Hematopoietic multipotent progenitor cell treated with erythropoietin and hydrocortisone succinate and interleukin-3 and kit ligand, for 8 days (in vitro differentiated cells): ENCODE measurements around the gene INCA1.

Source experiments
- DNase-seq: peaks from one replicate; pipeline ENCODE4 v3.0.0-alpha.2; 2015

INCA1 gene

GRCh38 chr17:4947411-4948165 is 49.7 kb downstream of the INCA1 start:
- DNase-seq = peak; percentile 61

DNA sequence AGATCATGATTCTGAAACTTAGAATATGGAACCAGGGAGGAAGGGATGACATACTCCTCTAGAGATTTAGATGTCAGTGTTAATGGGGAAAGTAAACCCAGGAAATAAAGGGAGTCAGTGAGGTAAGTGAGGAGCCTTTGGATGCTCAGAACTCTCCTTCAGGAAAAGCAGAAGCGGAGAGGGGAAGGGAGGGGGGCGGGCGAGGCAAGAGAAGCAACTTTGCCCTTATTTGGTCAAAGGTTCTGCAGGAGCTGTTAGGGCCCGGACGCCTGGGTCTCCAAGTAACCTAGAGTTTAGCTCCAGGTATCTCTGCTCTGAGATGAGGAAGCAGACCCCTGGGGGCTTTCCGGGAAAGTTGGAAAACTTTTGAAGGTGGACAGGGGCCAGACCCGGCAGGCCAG is 50.3 kb downstream of the INCA1 start:
- no peak for DNase-seq

- peak; percentile 16 for DNase-seq
These were observed 50.9 kb downstream of the INCA1 start for GRCh38 chr17:4946312-4946976.

GRCh38 chr17:4945944-4946280 is 51.4 kb downstream of the INCA1 start:
- no peak for DNase-seq

GRCh38 chr17:4945176-4945943 is 52.0 kb downstream of the INCA1 start:
- DNase-seq = peak; percentile 87

- peak; percentile 23 for DNase-seq
These were observed 52.7 kb downstream of the INCA1 start for GRCh38 chr17:4944554-4945175.

GRCh38 chr17:4944163-4944553 is 53.2 kb downstream of the INCA1 start:
- peak; percentile 76 for DNase-seq

DNA sequence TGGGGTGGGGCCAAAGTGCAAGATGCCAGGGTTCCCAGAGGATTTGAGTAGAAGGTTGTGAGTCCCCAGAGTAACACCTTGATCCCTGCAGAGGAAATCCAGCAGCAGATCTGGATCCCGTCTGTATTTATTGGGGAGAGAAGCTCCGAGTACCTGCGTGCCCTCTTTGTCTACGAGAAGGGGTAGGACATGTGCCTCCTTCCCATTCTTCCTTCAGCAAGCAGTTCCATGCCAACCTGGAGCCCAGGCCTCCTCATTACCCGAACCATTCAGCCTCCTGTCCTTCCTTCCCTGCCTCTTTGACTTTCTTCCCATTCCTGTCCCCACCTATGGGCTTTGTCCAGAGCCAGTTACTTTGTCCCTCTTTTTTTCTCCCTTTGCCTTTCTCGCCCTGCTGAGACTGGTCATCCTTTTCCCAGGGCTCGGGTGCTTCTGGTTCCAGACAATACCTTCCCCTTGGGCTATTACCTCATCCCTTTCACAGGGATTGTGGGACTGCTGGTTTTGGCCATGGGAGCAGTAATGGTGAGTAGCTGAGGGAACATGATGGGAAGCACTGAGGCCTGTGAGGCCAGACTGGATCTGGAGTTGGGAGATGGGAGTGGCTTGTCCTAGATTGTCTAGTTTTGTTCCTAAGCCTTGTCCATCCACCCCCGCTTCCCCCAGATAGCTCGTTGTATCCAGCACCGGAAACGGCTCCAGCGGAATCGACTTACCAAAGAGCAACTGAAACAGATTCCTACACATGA is 54.4 kb downstream of the INCA1 start:
- no peak for DNase-seq

GRCh38 chr17:4941319-4941610 is 56.1 kb downstream of the INCA1 start:
- DNase-seq = peak; percentile 23

GRCh38 chr17:4940555-4941318 is 56.6 kb downstream of the INCA1 start:
- no peak for DNase-seq

GRCh38 chr17:4939796-4940554 is 57.3 kb downstream of the INCA1 start, which contains the start of the genes RNF167 and SLC25A11:
Gene RNF167, plus strand, starts transcription at chr17:4940268. Its CDS starts 642 bp downstream, at chr17:4940910.
Gene SLC25A11, minus strand, starts transcription at chr17:4940046. Its CDS starts 136 bp downstream, at chr17:4939910.
- DNase-seq = peak; percentile 100

- DNase-seq = no peak
These were observed 57.9 kb downstream of the INCA1 start for GRCh38 chr17:4939546-4939795.

DNA sequence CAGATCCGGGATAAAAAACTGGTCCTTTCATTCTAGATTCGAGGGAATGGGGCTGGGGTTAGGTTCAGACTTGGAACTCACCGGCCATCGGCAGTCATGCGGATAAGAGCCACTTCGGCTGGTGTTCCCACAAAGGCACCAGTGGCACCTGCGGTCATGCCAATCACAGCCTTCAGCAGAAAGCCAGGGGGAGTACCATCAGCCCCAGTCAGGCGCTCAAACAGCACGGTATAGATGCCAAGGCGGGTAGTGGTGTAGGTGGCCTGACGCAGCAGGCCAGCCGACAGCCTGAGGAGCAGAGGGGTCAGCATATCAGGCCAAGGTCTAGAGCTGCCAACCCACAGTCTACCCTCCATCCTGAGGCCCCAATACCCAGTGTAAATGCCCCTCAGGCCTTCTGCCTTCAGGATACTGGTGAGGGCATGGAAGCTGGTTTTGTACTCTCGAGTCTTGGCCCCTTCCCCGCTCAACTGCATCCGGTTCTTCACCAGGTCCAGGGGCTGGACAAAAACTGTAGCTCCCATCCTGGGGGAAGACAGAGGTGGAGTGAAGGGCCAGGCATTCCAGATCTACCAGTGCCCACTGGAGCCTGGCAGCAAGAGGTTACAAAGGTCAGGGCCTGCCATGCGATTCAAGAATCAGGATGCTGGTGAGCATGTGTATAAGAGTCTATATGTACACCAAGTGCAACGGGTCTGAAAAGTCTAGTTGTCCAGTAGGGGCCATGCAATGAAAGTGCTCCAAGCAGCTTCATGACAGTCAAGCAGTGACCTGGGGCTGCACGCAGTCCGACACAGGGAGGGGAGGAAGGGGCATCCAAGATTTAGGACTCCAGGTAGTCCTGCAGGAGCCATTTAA is 58.4 kb downstream of the INCA1 start:
- DNase-seq = peak; percentile 35
